ENCODE data around the gene DDA1. TPM values are rescaled to one million over a fixed set of nuclear protein-coding genes. Genes with fewer than 3 reads are reported as not detected.

Gene DDA1
- total RNA-seq, 4 donors from 2014 or later = 4.6 to 44.4 (median 23.8) TPM

DNA sequence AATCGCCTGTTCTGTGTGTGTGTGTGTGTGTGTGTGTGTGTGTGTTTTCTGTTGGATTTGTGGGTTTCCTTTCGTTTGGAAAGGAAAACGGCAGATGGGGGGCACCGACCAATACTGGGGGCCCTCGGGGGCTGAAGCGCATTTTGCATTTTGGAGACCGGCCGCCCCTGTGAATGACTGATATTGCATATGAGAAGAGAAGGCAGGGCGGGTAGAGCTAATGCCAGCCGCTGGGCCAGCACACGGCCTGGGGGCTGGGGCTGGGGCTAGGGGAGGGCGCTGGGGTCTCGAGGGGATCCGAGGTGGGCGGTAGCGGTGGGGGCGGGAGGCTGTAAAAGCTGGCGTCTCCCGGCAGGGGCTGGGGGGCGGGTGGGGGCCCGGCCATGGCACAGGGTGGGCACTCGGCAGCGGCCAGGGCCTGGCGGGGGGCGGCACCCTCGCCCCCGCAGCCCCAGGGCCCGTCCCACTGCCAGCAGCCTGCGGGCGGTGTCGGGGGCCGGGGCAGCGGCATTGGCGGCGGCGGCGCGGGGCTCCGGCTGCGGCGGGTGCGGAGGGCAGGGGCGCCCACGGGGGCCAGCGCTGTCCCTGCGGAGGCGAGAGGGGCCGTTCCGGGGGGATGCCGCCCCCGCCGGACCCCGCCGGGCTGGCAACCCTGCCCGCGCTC lies 14.1 kb downstream of the DDA1 start:
- no peak for TF ChIP-seq CTCF (IDR thresholded peaks at IDR 0.05)
- DNase-seq (ENCODE audit: low spot score) (no peak), ATAC-seq (ENCODE audit: low FRiP score) (no peak)

DNA sequence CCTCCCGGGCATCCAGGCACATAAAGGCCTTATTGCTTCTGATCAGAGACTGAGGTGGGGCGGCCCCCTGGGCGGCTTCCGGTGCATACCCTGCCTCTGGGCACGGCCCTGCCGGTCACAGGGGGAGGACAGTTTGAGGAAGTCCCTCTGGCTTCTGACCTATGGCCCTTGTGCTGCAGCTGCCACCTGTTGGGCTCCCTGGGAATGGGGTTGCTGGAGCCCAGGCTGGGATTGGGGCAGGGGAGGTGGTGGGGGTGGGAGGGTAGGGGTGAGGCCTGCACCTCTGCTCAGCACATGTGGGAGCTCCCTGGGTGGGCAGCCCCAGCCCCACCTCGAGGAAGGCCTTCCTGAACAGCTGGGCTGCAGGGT lies 14.6 kb downstream of the DDA1 start:
- DNase-seq (ENCODE audit: low spot score) (no peak), ATAC-seq (ENCODE audit: low FRiP score) (no peak)
- TF ChIP-seq CTCF (IDR thresholded peaks at IDR 0.05) = no peak

DNA sequence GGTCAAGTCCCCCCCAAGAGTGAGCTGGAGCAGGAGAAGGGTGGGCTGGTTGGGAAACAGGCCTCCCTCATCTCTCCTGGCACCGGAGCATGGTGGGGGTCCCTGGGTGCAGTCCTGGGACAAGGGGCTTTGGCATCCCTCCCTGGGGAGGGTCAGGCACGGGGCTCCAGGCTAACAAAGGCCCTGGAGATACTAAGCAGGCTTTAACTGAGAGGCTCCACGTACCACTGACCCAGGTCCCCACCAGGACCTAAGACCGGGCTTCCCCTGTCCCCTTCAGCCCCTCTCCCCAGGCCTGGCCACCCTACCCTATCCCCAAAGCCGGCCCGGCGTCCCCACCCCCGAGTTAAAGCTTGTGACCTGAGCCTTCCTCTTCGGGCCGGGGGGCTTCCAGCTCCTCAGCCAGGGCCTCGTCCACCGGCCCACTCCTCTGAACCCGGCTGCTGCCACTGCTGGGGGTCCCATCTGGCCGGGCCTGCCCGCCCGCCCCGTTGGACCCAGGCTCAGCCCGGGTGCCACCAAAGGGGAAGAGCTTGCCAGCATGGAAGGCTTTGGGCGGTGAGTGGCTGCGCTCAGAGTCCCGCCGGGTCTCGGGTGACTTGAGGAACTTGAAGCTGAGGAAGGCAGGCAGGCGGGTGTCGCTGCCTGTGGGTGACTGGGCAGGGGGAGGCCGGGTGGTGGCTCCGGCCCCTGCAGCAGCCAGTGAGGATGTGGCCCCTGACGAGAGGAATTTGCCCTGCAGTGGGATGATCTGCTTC lies 15.2 kb downstream of the DDA1 start:
- ATAC-seq (ENCODE audit: low FRiP score) = no peak
- no peak for DNase-seq (ENCODE audit: low spot score)
- TF ChIP-seq CTCF (IDR thresholded peaks at IDR 0.05) = no peak

DNA sequence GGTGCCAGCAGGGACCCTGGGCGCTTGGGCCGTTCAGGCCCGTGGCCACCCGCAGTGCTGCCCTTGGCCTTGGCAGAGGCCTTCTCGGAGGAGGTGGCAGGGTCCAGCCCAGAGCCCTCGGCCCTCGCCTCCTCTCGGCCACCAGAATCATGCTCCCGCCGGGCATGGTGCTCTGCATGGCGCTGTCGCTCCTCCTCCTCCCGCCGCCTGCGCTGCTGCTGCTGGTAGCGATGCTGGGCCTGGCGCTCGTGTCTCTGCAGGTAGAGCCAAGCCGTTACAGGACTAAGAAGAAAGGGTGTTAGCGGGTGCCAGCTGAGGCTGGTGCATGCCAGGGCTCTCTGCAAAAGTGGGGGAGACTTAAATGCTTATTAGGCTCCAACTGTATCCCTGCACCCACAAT lies 15.8 kb downstream of the DDA1 start:
- no peak for DNase-seq (ENCODE audit: low spot score)
- no peak for TF ChIP-seq CTCF (IDR thresholded peaks at IDR 0.05)
- ATAC-seq (ENCODE audit: low FRiP score) = no peak

DNA sequence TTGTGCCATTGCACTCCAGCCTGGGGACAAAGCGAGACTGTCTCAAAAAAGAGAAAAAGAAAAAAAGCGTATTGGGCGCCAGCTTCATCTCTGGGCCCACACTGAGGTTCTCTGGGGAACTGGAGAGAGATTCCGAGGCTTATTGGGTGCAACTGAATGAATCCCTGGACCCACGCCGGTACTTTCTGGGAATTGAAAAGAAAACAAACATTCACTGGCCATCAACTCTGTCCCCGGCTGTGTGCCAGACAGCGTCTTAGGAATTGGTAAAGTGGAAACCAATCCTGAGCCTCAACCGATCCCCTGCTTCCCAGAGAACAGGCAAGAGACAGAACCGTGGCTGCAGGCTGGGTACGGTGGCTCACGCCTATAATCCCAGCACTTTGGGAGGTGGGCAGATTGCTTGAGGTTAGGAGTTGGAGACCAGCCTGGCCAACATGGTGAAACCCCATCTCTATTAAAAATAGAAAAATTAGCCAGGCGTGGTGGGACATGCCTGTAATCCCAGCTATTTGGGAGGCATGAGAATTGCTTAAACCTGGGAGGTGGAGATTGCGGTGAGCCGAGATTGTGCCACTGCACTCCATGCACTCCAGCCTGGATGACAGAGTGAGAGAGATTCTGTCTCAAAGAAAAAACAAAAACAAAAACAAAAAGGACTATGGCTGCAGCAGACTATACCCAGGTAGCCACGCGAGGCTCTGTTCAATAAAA lies 16.7 kb downstream of the DDA1 start:
- DNase-seq (ENCODE audit: low spot score) = no peak
- no peak for TF ChIP-seq CTCF (IDR thresholded peaks at IDR 0.05)
- ATAC-seq (ENCODE audit: low FRiP score) = no peak

DNA sequence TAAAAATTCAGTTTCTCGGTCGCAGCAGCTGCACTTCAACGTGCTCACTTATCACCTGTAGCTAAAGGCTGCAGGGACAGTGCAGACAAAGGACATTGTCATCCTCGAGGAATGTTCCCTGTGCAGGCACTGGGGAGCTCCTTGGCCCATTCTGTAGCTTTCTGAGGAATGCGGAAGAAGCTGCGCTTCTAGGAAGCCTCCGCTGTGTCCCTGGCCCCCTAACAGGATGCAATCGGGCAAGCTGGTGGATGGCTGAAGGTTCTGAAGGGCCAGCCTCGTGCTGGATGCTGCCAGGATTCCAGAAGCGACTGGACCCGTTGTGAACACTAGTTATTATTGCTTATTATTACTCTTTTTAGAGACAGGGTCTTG lies 17.2 kb downstream of the DDA1 start:
- TF ChIP-seq CTCF (IDR thresholded peaks at IDR 0.05) = no peak

More for the DNA sequence above, 17.2 kb downstream of the DDA1 start:
- ATAC-seq (ENCODE audit: low FRiP score) (no peak), DNase-seq (ENCODE audit: low spot score) (no peak)
